Kidney glomerular epithelial cell (primary cell): ENCODE data around the gene DSP.

ENCODE experiments used
- DNase-seq: peaks from one replicate; lab custom pipeline; 2025; lab: John Stamatoyannopoulos, UW

The DSP gene

DNA sequence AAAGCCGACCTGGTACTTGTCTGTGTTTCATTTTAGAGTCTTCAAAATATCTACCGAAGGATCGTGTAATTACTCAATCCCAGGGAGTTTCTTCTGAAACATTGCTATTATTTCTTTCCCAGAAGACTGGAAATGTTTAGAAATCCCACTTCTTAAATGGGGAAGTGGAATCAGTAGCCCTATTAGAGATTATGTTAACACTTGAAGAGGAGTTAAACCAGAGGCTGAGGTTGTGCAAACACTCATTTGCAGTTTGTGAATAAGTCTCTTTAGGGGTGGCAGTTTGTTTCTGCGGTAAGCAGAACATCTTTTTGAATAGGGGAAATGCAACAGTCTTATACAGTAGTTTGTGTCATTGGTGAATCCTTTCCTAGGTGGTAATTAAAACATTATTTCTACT lies 21.3 kb downstream of the DSP start:
- no peak for DNase-seq

DNA sequence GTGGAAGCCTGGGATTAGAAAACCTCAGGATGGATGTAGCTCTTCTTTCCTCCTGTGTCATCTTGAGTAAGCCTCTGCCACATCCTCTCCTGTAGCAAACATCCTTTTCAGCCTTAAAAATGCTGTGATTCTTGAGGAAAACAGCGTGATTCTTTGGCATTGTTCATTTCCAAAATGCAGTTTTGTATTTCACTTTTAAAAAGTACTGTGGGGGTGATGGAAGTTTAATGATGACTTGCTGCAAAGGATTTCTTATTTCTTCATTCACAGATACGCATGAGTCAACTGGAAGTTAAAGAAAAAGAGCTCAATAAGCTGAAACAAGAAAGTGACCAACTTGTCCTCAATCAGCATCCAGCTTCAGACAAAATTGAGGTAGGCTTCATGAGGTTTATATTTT lies 24.6 kb downstream of the DSP start:
- no peak for DNase-seq

- DNase-seq, result no peak
Measured at GRCh38 chr6:7566617-7567173, 25.2 kb downstream of the DSP start.

DNA sequence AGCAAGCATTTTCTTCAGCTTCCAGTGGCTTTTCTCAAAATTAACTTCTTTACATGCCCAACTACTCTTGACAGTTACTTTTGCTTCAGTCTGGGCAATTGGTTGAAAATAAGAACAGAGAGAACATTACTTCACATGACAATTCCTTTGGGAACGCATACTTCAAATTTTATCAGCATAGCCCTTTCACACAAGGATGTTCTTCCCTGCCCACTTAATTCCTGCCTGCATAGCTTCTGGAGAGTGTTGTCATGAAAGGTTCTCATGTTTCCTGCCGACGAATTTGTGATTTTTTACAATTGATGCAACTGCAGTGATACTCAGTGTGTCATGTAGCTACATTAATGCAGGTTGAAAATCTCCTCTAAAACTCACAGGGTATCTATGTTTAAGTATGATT lies 26.6 kb downstream of the DSP start:
- DNase-seq, result no peak

DNA sequence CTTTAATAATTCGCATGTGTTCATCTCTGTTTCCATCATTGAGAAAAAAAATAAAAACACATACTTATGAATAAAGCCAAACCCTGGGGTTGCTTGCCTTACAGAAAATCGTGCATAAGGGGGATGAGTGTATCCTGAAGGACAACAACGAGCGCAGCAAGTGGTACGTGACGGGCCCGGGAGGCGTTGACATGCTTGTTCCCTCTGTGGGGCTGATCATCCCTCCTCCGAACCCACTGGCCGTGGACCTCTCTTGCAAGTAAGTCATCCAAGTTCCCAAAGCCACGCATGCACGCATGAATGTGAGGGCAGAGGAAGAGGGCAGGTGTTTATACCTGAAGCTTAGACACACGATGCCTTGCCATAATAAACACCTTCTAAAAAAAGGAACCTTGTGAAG lies 27.6 kb downstream of the DSP start:
- no peak for DNase-seq

- no peak for DNase-seq
Measured at GRCh38 chr6:7572213-7572943, 30.9 kb downstream of the DSP start.

- DNase-seq, result no peak
Measured at GRCh38 chr6:7574500-7574899, 33.0 kb downstream of the DSP start.

- DNase-seq, result no peak
Measured at GRCh38 chr6:7578516-7578915, 37.0 kb downstream of the DSP start.

DNA sequence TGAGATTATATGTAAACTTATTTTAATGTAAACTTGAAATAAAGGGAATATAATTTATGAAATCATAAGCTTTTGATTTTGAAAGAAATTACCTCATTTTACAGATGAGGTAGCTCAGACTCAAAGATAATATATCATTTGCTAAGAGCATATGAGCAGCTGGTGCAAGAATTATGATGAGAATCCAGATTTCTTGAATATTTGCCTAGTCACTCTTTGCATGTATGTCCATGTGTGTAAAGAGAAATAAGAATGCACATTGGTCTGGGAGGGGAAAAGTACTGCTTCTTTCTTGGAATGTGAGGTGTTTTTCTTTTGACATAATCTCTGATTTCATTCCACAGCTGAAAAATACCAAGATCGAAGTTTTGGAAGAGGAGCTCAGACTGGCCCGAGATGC lies 37.5 kb downstream of the DSP start:
- DNase-seq, result no peak

- no peak for DNase-seq
Measured at GRCh38 chr6:7579851-7580250, 38.4 kb downstream of the DSP start.

DNA sequence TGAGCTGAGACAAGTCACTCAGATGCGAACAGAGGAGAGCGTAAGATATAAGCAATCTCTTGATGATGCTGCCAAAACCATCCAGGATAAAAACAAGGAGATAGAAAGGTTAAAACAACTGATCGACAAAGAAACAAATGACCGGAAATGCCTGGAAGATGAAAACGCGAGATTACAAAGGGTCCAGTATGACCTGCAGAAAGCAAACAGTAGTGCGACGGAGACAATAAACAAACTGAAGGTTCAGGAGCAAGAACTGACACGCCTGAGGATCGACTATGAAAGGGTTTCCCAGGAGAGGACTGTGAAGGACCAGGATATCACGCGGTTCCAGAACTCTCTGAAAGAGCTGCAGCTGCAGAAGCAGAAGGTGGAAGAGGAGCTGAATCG lies 39.1 kb downstream of the DSP start:
- DNase-seq, result no peak

GRCh38 chr6:7580927-7581618 lies 39.6 kb downstream of the DSP start:
- DNase-seq, result no peak

- no peak for DNase-seq
Measured at GRCh38 chr6:7585287-7585930, 43.9 kb downstream of the DSP start.

DNA sequence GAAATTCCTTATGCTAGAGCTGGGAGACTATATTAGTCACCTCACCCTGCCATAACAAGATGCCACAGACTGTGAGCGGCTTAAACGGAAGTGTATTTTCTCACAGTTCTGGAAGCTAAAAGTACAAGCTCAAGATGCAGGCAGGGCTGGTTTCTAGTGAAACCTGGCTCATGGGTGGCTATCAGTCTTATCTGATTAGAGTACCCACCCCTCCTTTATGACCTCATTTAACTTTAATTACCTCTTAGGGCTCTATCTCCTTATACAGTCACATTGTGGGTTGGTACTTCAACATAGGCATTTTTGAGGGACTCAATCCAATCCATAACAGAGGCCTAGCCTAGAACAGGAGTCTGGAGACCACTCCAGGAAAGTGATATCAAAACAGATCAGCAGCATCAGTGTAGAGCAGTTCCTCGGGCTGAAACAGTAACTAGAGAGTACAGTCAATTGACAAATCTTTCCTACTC lies 46.2 kb downstream of the DSP start:
- no peak for DNase-seq

DNA sequence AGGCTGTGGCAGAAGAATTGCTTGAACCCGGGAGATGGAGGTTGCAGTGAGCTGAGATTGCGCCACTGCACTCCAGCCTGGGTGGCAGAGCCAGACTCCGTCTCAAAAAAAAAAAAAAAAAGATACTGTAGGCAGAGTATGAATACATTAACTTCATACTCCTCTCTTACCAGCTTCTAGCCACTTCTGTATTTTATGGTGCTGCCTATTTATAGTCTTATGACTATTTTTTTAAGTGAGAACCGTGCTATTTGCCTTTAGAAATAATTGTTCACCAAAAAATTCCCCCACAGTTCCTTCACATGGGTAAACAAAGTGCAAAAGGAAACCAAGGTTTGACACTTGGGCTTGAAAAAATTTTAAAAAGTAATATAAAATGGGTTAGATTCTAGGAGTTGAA lies 47.0 kb downstream of the DSP start:
- no peak for DNase-seq

- no peak for DNase-seq
Measured at GRCh38 chr6:7589221-7589620, 47.8 kb downstream of the DSP start.

GRCh38 chr6:7589949-7590917 lies 48.8 kb downstream of the DSP start, which contains the start of gene SNRNP48:
SNRNP48 (plus strand) TSS chr6:7590198; CDS start chr6:7590258, 60 bp downstream.
- peak; percentile 88 for DNase-seq

DNA sequence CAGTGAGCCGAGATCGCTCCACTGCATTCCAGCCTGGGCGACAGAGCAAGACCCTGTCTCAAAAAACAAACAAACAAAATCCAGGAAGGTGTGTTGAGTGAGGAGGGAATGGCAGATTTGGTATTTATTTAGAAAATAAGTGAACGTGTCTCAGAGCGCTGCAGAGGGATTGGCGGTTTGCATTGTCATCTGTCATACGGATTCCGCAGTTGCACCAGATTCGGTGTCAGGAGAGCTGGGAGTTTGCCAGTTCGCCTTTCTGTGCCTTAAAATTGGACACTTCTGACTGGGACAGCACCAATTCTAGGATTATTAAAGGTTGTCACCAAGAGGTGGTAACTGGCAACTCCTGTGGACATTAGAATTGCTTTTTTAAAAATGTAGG lies 49.4 kb downstream of the DSP start:
- DNase-seq, result no peak

DNA sequence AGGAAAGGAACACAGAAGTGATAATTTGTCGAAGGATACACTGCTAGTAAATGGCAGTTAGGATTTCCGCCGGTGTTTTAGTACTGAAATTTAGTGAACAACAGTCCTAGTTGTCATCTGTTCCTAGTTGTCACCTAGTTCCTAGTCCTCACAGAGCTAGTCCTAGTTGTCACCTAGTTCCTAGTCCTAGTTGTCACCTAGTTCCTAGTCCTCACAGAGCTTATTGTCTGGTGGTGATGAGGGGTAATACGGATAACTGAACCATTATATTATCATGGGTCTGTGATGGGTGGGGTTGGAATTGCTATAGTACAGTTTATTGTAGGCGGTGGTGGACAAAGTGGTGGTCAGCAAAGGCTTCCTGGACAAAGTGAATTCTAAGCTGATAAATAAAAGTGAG lies 50.3 kb downstream of the DSP start:
- no peak for DNase-seq

DNA sequence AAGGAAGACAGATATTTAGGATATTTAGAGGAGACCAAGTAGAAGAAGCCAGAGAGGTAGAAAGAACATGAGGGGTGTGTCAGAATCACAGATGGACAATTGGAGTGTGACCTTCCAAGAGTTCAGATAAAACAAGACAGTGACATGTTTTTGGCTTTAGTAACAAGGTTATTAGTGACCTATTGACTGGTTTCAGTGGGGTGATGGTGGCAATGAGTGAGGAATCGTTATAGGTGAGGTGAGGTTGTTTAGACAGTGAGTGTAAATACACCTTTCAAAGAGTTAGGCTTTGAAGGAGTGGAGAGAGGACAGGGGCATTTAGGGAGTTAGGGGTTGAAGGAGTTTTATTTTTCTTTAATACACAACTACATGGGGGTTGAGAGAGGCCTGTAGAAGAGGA lies 51.8 kb downstream of the DSP start:
- DNase-seq, result no peak

DNA sequence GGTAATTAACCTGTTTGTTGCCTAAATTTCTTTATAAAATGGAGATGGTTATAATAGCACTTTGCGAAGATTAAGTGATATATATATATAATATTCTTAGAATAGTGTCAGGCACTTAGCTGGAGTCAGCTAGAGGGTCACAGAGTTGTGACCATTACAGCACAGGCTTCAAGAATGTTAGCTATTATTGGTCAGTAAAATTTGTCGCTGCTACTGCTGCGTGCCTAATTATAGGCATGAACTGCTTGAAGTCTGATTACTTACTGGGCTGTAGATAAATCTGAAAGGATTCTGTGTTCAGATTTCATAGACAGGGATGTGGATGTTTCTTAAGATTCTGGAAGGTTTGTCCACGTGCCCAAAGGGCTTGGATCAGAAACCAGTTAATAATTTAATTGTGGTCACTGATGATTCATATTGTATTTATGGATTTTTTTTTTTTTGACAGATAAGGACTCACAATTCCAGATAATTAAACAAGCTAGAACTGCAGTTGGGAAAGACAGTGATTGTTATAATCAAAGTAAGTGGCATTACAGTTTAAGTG lies 53.2 kb downstream of the DSP start:
- peak; percentile 46 for DNase-seq
